Colonic mucosa (tissue), 4 donors: Measurements from ENCODE around the gene ITPK1. TPM values are rescaled to one million over a fixed set of nuclear protein-coding genes. Genes with fewer than 3 reads are reported as not detected.
"Not testable (repeated sequence)": the region's sequence is repeated elsewhere in the genome, so short reads cannot be mapped to it uniquely, and the experiment has no call there.

Source experiments
- DNase-seq: peaks from one replicate; pipeline ENCODE4 v3.0.0-alpha.2; 2020
- H3K27ac ChIP-seq: fragments of 200-600 bp; one replicate; pipeline ENCODE4 v1.8.0; 2021
- H3K27me3 ChIP-seq: fragments of 200-600 bp; one replicate; pipeline ENCODE4 v1.8.0; 2021
- H3K36me3 ChIP-seq: fragments of 200-600 bp; one replicate; pipeline ENCODE4 v1.8.0; 2021
- H3K4me1 ChIP-seq: fragments of 200-600 bp; one replicate; pipeline ENCODE4 v1.8.0; 2021; ENCODE audit warnings: mild to moderate bottlenecking
- H3K4me3 ChIP-seq: fragments of 200-600 bp; one replicate; pipeline ENCODE4 v1.8.0; 2021
- H3K9ac ChIP-seq, 2 donors: one replicate each; pipeline ENCODE4 v1.7.0; 2013; ENCODE audit warnings: control low read depth in 2 of 2, low read depth in 2 of 2, low read length in 2 of 2
- H3K9me3 ChIP-seq: fragments of 200-600 bp; one replicate; pipeline ENCODE4 v1.8.0; 2021
- intact Hi-C: fragments of 100-400 bp; cut with DNase I; formaldehyde crosslinking; loops from one replicate; pipeline ENCODE4 v1.14.1; 2022
- total RNA-seq, 2 donors: library from RNA; stranded (reverse); fragmentation: NEBNext Ultra II Directional in 1 of 2; extraction: Animal tissue kit (Norgen Biotek cat#: 25700) in 1 of 2; gene quantifications; one replicate each; pipeline ENCODE4 v1.2.1, GENCODE V29; 2021
- TF ChIP-seq, protein P1 (sequence below): fragments of 200-600 bp; IDR thresholded peaks from one replicate; pipeline ENCODE4 v1.8.0; 2022; ENCODE audit warnings: antibody characterized with exemption, mild to moderate bottlenecking
- donor health status: healthy.
- donor health status: DM: no; HTN: no; CAD: no.
- donor health status: DM: no; HTN: no; CAD: no.

Gene ITPK1
- total RNA-seq, 2 donors from 2014 or later: 118 to 134 TPM

DNA sequence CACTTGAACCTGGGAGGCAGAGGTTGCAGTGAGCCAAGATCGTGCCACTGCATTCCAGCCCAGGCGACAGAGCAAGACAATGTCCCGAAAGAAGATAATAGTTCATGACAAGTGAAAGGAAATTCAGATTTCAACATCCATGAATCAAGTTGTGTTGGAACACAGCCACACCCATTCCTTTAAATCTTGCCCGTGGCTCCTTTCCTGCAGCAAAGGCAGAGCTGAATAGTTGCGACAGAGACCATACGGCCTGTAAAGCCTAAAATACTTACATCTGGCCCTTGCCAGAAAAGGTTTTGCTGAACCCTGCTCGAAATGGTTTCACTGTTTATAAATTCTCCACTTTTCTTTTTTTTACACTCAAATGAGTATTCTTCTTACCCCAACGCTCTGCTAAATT is 17.7 kb upstream of the ITPK1 start:
- Histone ChIP-seq H3K27me3 (no peaks in the 10 kb centered on the region), H3K9me3 (no peaks in the 10 kb centered on the region), H3K27ac (no peak overlapping the region), H3K4me3 (no peak overlapping the region), H3K9ac (no peak overlapping the region), H3K36me3 (no peaks in the 10 kb centered on the region), H3K4me1 (no peaks in the 10 kb centered on the region)
- intact Hi-C loops: no loop called here
- TF ChIP-seq, protein P1, sequence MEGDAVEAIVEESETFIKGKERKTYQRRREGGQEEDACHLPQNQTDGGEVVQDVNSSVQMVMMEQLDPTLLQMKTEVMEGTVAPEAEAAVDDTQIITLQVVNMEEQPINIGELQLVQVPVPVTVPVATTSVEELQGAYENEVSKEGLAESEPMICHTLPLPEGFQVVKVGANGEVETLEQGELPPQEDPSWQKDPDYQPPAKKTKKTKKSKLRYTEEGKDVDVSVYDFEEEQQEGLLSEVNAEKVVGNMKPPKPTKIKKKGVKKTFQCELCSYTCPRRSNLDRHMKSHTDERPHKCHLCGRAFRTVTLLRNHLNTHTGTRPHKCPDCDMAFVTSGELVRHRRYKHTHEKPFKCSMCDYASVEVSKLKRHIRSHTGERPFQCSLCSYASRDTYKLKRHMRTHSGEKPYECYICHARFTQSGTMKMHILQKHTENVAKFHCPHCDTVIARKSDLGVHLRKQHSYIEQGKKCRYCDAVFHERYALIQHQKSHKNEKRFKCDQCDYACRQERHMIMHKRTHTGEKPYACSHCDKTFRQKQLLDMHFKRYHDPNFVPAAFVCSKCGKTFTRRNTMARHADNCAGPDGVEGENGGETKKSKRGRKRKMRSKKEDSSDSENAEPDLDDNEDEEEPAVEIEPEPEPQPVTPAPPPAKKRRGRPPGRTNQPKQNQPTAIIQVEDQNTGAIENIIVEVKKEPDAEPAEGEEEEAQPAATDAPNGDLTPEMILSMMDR: no peak
- DNase-seq: peak; percentile 32

DNA sequence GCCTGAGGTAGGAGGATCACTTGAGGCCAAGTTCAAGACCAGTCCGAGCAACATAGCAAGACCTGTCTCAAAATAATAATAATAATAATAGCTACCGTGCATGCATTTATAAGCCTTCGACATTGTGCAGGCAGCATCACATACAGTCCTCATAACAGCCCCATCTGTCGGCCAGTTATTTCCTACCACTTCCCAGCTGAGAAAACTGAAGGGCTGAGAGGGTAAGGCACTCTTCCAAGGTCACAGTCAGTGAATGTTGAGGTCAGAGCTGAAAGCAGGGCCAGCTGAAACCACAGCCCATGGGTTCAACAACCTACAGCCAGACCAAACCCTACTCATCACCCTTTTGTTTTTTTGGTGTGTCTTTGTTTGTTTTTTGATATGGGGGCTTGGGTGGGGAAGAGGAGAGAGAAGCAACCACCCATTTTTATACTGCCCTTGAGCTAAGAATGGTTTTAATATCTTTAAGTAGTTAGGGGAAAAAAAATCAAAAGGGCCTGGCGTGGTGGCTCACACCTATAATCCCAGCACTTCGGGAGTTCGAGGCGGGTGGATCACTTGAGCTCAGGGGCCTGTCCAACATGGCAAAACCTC is 16.8 kb upstream of the ITPK1 start:
- no peaks in the 10 kb centered on the region for H3K36me3 ChIP-seq
- H3K4me1 ChIP-seq: no peaks in the 10 kb centered on the region
- peak; percentile 53 for DNase-seq
- no peak overlapping the region for H3K27ac ChIP-seq
- no peaks in the 10 kb centered on the region for H3K27me3 ChIP-seq
- no peak overlapping the region for H3K4me3 ChIP-seq
- H3K9me3 ChIP-seq: no peaks in the 10 kb centered on the region
- intact Hi-C loops: no loop called here
- TF ChIP-seq, protein P1: peak; percentile 28
- no peak overlapping the region for H3K9ac ChIP-seq

DNA sequence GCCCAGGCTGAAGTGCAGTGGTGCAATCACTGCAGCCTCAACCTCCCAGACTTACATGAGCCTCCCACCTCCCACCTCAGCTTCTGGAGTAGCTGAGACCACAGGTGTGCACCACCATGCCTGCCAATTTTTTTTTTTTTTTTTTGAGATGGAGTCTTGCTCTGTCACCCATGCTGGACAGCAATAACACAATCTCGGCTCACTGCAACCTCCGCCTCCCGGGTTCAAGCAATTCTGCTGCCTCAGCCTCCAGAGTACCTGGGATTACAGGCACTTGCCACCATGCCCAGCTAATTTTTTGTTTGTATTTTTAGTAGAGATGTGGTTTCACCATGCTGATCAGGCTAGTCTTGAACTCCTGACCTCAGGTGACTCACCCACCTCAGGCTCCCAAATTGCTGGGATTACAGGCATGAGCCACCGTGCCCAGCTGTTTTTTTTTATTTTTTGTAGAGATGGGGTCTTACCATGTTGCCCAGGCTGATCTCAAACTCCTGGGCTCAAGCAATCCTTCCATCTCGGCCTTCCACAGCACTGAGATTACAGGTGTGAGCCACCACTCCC is 15.6 kb upstream of the ITPK1 start:
- H3K27me3 ChIP-seq, H3K4me1 ChIP-seq, DNase-seq, H3K36me3 ChIP-seq, H3K9ac ChIP-seq, H3K4me3 ChIP-seq, intact Hi-C loops, H3K9me3 ChIP-seq, H3K27ac ChIP-seq: not testable (repeated sequence)

DNA sequence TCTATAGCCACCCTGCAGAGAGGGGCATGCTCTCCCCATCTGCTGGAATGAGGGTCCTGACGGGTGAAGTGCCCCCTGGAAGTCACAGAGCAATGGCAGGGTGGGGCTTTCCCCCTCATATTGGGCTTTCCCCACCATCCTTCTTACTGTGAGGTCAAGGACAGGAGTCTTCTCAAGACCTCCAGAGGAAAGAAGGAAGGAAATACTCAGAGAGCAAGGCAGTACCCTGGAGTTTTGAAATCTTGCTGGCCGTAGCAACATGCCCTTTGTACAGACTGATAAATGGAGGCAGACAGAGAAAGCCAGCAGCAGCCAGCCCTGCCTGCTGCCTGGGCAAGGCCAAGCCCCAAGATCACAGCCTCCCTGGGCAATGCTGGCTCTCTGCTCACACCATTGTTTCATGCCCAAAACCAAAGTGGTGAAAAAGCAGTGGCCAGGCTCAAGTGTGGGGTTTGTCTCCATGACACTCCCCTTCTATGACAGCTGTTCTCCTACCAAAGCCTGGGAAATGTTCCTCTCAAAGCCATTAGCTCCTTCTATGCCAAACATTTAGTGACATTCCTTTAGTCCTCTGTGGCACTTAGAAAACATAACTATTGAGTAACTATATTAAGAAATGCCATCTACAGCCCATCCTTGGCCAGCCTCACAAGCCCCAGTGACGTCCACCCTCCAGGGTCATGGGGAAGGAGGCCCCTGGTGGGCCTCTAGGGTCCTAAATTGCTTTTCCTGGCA is 13.2 kb upstream of the ITPK1 start:
- intact Hi-C loops: no loop called here
- Histone ChIP-seq H3K27ac (no peak overlapping the region), H3K36me3 (no peaks in the 10 kb centered on the region), H3K4me1 (no peaks in the 10 kb centered on the region), H3K27me3 (no peaks in the 10 kb centered on the region), H3K4me3 (no peak overlapping the region), H3K9me3 (no peaks in the 10 kb centered on the region), H3K9ac (no peak overlapping the region)
- DNase-seq: no peak
- TF ChIP-seq, protein P1: no peak

DNA sequence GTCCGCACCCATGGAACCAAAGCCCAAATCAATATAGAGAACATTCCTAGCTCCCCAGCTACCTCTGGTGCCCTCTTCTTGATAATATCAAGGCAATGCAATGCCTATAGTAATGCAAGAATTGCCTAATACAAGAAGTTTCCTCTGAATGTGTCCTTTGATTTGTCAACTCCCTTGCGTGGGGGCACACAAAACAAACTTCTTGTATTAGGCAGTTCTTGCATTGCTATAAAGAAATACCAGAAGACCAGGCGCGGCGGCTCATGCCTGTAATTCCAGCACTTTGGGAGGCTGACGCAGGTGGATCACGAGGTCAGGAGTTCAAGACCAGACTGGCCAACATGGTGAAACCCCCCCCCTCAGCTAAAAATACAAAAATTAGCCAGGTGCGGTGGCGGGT is 10.4 kb upstream of the ITPK1 start:
- Histone ChIP-seq H3K4me1 (no peaks in the 10 kb centered on the region), H3K9me3 (no peaks in the 10 kb centered on the region), H3K27ac (no peak overlapping the region), H3K4me3 (no peak overlapping the region), H3K27me3 (no peaks in the 10 kb centered on the region), H3K36me3 (no peaks in the 10 kb centered on the region), H3K9ac (no peak overlapping the region)
- DNase-seq: no peak
- intact Hi-C loops: no loop called here
- TF ChIP-seq, protein P1: no peak

DNA sequence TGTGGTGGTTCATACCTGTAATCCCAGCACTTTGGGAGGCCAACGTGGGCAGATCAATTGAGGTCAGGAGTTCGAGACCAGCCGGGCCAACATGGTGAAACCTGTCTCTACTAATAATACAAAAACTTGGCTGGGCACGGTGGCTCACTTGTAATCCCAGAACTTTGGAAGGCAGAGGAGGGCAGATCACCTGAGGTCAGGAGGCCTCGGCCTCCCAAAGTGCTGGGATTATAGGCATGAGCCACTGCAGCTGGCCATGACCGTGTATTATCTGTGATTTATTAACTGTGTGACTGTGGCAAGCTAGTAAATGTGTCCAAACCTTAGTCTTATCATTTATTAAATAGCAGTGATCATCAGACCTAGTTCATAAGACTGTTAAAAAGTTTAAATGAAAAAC is 7.1 kb upstream of the ITPK1 start:
- Histone ChIP-seq H3K27ac (no peak overlapping the region), H3K27me3 (no peaks in the 10 kb centered on the region), H3K4me3 (no peak overlapping the region), H3K9me3 (no peaks in the 10 kb centered on the region), H3K9ac (no peak overlapping the region), H3K36me3 (no peaks in the 10 kb centered on the region), H3K4me1 (no peaks in the 10 kb centered on the region)
- DNase-seq: no peak
- intact Hi-C loops: no loop called here
- TF ChIP-seq, protein P1: no peak
